GM12891 (cell line): ENCODE measurements around the gene S1PR5.

Experiments
- POLR2A ChIP-seq: IDR thresholded peaks from 2 replicates; pipeline ENCODE4 v1.6.1; 2011; ENCODE audit warnings: low read depth, low read length, control low read depth
- POLR2AphosphoS5 ChIP-seq: IDR thresholded peaks from 2 replicates; pipeline ENCODE4 v1.6.1; 2011; ENCODE audit warnings: low read depth, low read length, control low read depth
- SPI1 ChIP-seq: IDR thresholded peaks from 2 replicates; pipeline ENCODE4 v1.6.1; 2011; ENCODE audit warnings: low read depth, low read length, control low read depth
- TAF1 ChIP-seq: IDR thresholded peaks from 2 replicates; pipeline ENCODE4 v1.6.1; 2011; ENCODE audit warnings: low read depth, low read length, control low read depth

DNA sequence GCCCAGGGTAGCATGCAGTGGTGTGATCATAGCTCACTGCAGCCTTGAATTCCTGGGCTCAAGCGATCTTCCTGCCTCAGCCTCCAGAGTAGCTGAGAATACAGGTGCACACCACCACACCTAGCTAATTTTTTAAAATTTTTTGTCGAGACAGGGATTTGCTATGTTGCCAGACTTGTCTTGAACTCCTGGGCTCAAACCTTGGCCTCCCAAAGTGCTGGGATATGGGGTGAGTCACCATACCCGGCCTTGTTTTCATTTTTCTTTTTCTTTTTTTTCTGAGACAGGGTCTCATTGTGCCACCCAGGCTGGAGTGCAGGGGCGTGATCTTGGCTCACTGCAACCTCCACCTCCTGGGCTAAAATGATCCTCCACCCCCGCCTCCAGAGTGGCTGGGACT is 52.8 kb downstream of the S1PR5 start:
- TF ChIP-seq POLR2AphosphoS5 (no peak), SPI1 (no peak), POLR2A (no peak), TAF1 (no peak)
